GM18907 (cell line): Measurements from ENCODE around the gene PGGHG.
"Not testable (repeated sequence)": the region's sequence is repeated elsewhere in the genome, so short reads cannot be mapped to it uniquely, and the experiment has no call there.

ENCODE experiments used
- ATAC-seq: cut with Tn5 transposase; IDR thresholded peaks from one replicate; pipeline ENCODE4 v1.9.1; 2021; ENCODE audit warnings: mild to moderate bottlenecking, moderate library complexity; ENCODE audit not compliant: unreplicated experiment

PGGHG gene

GRCh38 chr11:296171-297050 lies 7.5 kb downstream of the PGGHG start:
- ATAC-seq = no peak

GRCh38 chr11:297051-297585 lies 8.2 kb downstream of the PGGHG start:
- no peak for ATAC-seq

- no peak for ATAC-seq
Observed at GRCh38 chr11:297586-298405, 8.9 kb downstream of the PGGHG start.

- ATAC-seq = no peak
Observed at GRCh38 chr11:298406-299065, 9.6 kb downstream of the PGGHG start.

GRCh38 chr11:299081-299891 lies 10.4 kb downstream of the PGGHG start, which contains the start of gene IFITM5:
TSS of gene IFITM5 (minus strand) at chr11:299526. CDS start at chr11:299490, 36 bp downstream.
- ATAC-seq = no peak

GRCh38 chr11:299951-300735 lies 11.2 kb downstream of the PGGHG start:
- no peak for ATAC-seq

GRCh38 chr11:303363-303762 lies 14.4 kb downstream of the PGGHG start:
- no peak for ATAC-seq

GRCh38 chr11:304061-304506 lies 15.2 kb downstream of the PGGHG start:
- no peak for ATAC-seq

GRCh38 chr11:304915-305843 lies 16.3 kb downstream of the PGGHG start:
- ATAC-seq = no peak

- no peak for ATAC-seq
Observed at GRCh38 chr11:305844-306211, 16.9 kb downstream of the PGGHG start.

GRCh38 chr11:306645-307371 lies 17.9 kb downstream of the PGGHG start:
- no peak for ATAC-seq

- not testable (repeated sequence) for ATAC-seq
Observed at GRCh38 chr11:307766-308708, 19.1 kb downstream of the PGGHG start, which contains the start of gene IFITM2. TSS of gene IFITM2 (plus strand) at chr11:307816. CDS start at chr11:308193, 377 bp downstream.

GRCh38 chr11:308740-309665 lies 20.1 kb downstream of the PGGHG start:
- not testable (repeated sequence) for ATAC-seq

GRCh38 chr11:309979-310572 lies 21.1 kb downstream of the PGGHG start:
- not testable (repeated sequence) for ATAC-seq
